Stomach (tissue), 4 donors: ENCODE results near the gene C1D.

ENCODE experiments used
- EP300 ChIP-seq: sonication (generic); formaldehyde crosslinking; IDR thresholded peaks from one replicate; pipeline ENCODE4 v1.6.1; 2017; ENCODE audit warnings: antibody characterized with exemption
- POLR2AphosphoS5 ChIP-seq, 3 donors: sonication (generic); formaldehyde crosslinking; IDR thresholded peaks; one replicate each; pipeline ENCODE4 v1.6.1; 2016; ENCODE audit warnings: antibody characterized with exemption in 3 of 3
- TF ChIP-seq, protein P1 (sequence below), 7 experiments: fragments of 450-650 bp in 4 of 7; fragments of 200-600 bp in 3 of 7; sonication (generic) in 3 of 7; IDR thresholded peaks; one replicate each; pipeline ENCODE4 v1.5.1; 2016 to 2019; ENCODE audit warnings: antibody characterized with exemption in 7 of 7, control low read depth in 2 of 7, mild to moderate bottlenecking in 1 of 7

DNA sequence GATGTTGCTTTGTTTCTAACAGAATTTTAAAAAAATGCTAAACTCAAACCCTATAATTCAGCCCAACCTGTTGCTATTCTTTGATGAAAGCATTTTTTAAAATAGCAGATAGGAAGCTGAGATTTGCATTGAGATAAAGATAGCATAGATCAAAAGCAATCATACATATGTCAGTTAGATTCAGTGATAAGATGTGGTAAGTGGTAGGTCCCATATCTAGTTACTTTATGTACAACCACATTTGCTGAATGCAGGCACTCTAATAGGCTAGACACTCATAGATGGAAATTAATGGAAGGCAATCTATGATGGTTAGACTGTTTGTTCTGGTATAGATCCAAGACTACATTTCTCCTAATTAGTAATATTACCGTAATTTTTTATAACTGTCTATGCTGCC is 27.2 kb upstream of the C1D start:
- TF ChIP-seq EP300 (no peak), POLR2AphosphoS5 (IDR thresholded peaks at IDR 0.05) (no peak)
- TF ChIP-seq, protein P1, sequence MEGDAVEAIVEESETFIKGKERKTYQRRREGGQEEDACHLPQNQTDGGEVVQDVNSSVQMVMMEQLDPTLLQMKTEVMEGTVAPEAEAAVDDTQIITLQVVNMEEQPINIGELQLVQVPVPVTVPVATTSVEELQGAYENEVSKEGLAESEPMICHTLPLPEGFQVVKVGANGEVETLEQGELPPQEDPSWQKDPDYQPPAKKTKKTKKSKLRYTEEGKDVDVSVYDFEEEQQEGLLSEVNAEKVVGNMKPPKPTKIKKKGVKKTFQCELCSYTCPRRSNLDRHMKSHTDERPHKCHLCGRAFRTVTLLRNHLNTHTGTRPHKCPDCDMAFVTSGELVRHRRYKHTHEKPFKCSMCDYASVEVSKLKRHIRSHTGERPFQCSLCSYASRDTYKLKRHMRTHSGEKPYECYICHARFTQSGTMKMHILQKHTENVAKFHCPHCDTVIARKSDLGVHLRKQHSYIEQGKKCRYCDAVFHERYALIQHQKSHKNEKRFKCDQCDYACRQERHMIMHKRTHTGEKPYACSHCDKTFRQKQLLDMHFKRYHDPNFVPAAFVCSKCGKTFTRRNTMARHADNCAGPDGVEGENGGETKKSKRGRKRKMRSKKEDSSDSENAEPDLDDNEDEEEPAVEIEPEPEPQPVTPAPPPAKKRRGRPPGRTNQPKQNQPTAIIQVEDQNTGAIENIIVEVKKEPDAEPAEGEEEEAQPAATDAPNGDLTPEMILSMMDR (IDR thresholded peaks at IDR 0.05), result no peak
